GM12875 (cell line): ENCODE measurements around the gene DFFB.

Experiments
- H3K4me3 ChIP-seq: one replicate; pipeline ENCODE4 v1.5.1; 2011; ENCODE audit warnings: low read depth, low read length, control low read depth
- TF ChIP-seq, protein P1 (sequence below): IDR thresholded peaks from 2 replicates; pipeline ENCODE4 v1.5.1; 2011; ENCODE audit warnings: low read depth, mild to moderate bottlenecking, control low read depth, inconsistent platforms, low read length, moderate library complexity, borderline replicate concordance; ENCODE audit not compliant: insufficient read depth

Gene DFFB

DNA sequence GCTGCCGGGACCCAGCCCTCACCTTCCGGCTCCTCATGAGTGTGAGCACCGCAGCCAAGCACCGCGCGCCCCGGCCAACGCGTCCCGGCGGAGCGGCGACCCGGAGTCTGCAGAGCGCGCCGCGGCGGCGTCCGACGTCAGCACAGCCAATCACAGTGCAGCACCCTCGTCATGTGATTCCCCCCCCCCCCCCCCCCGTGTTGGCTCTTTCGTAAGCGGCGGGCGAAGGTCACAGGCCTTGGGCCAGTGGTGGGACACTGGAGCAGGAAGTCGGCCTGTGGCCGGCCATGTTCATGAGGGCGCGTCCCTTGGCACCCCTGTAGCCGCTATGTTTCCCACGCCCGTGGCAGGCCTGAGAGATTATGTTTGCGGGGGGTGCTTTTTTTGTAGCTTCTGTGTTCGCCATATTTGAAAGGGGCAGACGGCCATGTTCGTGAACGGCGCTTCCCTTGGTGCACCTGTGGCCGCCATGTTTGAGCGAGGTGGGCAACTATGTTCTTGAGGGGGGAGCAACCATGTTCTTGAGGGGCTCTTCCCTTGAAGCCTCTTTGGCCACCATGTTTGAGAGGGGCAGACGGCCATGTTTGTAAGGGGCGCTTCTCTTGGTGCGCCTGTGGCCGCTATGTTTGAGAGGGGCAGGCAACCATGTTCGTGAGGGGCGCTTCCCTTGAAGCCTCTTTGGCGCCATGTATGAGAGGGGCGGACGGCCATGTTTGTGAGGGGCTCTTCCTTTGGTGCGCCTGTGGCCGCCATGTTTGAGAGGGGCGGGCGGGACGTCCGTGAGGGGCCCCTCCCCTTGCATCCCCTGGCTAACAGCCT lies 43.1 kb downstream of the DFFB start, which contains the start of gene C1orf174:
C1orf174 (minus strand) TSS at position 123 of the 819 bp plus-strand sequence; CDS start at position 37, 86 bp downstream.
- H3K4me3 ChIP-seq, result peak within 1 kb of the TSS; percentile 94
- TF ChIP-seq, protein P1, sequence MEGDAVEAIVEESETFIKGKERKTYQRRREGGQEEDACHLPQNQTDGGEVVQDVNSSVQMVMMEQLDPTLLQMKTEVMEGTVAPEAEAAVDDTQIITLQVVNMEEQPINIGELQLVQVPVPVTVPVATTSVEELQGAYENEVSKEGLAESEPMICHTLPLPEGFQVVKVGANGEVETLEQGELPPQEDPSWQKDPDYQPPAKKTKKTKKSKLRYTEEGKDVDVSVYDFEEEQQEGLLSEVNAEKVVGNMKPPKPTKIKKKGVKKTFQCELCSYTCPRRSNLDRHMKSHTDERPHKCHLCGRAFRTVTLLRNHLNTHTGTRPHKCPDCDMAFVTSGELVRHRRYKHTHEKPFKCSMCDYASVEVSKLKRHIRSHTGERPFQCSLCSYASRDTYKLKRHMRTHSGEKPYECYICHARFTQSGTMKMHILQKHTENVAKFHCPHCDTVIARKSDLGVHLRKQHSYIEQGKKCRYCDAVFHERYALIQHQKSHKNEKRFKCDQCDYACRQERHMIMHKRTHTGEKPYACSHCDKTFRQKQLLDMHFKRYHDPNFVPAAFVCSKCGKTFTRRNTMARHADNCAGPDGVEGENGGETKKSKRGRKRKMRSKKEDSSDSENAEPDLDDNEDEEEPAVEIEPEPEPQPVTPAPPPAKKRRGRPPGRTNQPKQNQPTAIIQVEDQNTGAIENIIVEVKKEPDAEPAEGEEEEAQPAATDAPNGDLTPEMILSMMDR, result no peak

DNA sequence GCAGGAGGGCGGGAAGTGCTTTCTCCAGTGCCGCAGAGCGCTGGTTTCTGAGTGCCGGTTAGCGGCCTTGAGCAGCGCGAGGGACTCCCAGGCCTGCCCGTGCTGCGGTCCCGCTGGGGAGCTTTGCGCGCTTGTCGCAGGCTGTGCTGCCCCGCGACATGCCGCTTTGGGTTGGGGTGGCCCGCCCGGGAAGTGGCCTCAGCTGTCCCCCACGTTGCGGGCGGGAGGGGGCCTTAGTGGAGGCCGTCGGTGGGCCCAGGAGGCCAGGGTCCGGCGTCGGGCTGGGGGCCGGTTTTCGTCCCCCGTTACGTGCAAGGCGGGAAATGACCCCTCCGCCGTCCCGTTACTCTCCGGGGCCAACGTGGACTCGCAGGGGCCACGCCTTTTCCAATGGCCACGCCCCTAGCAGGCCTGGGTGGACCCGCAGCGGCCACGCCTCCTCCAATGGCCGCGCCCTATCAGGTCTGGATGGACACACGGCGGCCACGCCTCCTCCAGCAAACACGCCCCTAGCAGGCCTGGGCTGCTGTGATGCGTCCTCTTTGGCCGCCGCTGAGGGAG lies 43.8 kb downstream of the DFFB start:
- peak overlapping the region; percentile 94 for H3K4me3 ChIP-seq
- TF ChIP-seq, protein P1, result no peak

DNA sequence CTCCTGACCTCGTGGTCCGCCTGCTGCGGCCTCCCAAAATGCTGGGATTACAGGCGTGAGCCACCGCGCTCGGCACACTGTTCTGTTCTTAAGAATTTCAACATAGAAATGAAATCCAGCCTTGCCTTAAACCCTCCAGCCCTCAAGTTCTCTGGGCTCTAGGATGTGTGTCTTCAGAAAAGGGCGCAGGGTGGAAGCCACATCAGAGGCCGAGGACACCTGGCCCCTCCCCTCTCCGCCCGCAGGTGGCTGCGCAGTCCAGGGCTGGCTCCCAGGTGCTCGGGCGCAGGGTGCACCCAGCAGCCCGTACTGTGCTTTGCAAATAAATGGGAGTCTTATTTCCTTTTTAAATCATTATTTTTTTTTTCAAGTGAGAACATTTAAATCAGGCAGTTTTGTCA lies 44.8 kb downstream of the DFFB start:
- TF ChIP-seq, protein P1, result no peak
- H3K4me3 ChIP-seq, result no peak overlapping the region

DNA sequence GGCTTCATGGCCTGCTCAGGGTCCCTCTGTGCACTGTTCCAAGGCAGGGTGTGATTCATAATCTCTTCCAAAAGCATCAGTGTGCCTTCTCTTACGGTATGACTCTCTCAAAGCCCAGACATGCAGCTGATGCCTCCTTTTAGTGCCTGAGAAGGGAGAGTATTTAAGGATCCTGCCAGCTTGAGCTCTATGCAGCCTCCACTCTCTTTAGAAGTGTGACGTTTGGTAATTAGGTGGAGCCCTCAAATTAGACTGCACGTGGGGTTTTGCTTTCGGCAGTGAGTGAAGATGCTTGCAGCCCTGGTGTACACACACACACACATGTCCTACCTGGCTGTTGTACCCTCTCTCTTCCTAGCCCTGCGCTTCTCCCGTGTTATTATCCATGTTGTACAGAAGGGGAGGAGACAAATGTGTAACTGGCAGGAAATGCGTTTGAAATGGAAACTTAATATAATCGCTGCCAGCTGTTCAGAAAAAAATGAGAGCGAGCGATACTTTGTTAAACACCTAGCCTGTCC lies 45.4 kb downstream of the DFFB start:
- no peak overlapping the region for H3K4me3 ChIP-seq
- TF ChIP-seq, protein P1, result no peak

DNA sequence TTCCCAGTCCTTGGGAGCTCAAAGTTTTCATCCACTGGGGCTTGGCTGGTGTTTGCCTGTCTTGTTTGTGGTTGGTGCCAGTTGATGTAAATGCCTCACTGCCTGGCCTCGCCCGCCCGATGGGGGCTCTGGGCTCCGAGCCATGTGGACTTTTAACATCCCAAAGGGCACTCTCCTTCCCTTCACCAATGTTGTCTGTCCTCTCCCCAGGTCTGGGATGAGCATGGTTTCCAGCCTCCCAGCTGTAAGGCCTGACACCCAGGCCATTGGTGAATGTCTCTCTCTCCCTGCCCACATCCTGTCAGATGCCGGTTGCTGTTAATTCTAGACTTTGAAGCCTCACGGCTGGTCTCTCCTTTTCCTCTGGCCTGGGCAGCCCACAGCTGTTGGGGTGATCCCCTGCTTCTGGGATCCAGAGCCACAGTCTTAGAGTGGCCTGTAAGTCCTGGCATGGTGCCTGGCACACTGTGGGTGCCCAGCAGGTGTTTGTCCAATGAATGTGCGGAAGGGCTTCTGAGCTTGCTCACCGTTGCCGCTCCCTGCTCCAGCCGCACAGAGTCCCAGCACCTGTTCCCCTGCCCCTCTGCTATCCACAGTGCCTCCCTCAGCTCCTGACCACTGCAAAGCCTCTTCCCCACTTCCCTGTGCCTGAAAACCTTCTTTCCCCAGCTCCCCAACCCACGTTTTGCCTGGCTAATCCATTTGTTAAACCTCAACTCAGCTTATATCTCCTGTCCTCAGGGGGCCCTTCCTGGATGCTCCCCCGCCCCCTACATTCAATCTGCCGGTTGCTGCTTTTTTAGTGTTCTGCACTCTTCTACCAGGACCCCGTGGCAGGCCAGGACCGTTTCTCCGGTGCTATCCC lies 46.1 kb downstream of the DFFB start:
- H3K4me3 ChIP-seq, result no peak overlapping the region
- TF ChIP-seq, protein P1, result no peak

DNA sequence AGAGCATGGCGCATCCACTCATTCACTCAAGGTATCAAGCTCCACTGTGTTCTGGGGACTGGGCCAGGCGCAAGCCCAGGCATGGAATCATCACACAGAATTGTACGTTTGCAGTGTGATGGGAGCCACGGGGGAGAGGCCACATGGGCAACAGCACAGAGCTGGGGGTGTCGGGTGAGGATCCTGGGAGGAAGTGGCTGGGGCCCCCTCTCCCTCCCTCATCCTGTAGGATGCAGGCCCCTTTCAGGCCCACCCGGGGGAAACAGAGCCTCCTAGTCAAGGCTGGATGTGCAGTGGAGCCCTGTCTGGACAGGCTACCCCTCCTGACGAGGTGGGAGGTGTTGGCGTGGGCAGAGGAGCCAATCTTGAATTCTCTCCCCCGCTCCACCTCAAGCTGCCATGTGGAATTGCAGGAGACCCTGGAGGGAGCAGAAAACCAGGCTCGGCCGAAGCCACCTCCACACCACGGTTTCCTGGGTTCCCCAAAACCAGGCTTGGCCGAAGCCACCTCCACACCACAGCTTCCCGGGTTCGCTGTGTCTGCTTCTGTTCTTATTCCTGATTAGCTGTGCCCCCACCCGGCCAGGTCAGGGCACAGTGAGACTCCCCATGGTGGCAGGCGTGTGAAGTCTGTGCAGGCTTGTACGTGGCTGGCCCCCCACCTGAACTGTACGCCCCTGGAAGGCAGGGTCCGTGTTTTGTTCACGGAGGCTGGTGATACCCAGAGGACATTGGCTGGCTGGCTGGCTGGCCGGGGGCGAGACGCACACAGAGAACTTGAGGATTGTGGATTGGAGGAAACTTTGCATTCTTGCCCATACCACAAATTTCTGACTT lies 46.9 kb downstream of the DFFB start:
- no peak overlapping the region for H3K4me3 ChIP-seq
- TF ChIP-seq, protein P1, result no peak
